ENCODE measurements around the gene INSR. TPM values are rescaled to one million over a fixed set of nuclear protein-coding genes. Genes with fewer than 3 reads are reported as not detected.
A peak's percentile ranks its signal among the peaks of the same experiment; 100 is the strongest.

INSR gene
- total and polyA plus RNA-seq, 10 of the 15 experiments (the other 5 are each of a cell fraction or from before 2014, with no cell fraction given) = 4.2 to 34.9 (median 13.6) TPM

DNA sequence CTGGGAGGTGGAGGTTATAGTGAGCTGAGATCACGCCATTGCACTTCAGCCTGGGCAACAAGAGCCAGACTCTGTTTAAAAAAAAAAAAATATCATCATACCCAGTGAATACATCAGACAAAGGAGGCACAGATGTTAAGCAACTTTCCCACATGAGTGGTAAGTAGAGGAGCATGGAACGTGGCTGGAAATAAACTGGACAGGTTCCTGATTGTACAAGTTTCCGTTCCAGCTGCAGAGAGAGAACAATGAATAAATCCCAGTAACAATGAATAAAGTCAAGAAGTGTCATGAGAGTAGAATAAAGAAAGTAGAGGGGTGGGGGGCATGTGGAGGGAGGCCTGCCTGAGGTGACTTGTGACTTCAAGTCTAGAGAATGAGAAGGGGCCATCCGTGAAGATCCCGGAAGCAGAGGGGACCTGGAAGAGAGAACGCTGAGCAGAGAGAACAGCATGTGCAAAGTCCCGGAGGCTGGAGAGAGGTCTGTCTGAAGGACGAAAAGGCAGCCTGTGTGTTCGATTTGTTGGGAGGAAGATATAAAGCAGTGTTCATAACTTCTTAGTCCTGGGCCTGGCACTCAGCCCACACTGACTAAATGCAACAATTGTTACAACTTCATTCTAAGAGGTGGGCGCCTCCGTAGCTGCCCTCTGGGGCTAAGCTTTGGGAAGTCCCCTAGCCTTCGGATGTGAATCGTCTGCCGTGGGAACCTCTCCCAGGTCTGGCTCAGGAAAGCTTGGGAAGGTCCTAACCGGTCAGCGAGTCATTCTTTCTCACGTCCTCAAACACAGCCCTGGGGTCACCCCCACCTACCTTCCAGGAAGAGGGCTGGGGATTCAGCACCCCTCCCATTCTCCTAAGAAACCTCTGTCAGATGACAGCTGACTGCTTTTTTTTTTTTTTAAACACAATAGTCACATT lies 39.2 kb upstream of the INSR start (continued):
- TF ChIP-seq SPI1 (IDR thresholded peaks at IDR 0.05; ENCODE audit: borderline replicate concordance, insufficient read depth, low read depth, low read length) = no peak
- no peak for TF ChIP-seq MYB (IDR thresholded peaks at IDR 0.05; ENCODE audit: borderline replicate concordance, low read depth, low read length)
- peak; percentile 45; the same call in 1 of the 2 replicates for TF ChIP-seq CREM (IDR thresholded peaks at IDR 0.05; ENCODE audit: low read depth)
- TF ChIP-seq SUPT20H (IDR thresholded peaks at IDR 0.05; ENCODE audit: borderline replicate concordance, control insufficient read depth, low read depth, low read length) = no peak

DNA sequence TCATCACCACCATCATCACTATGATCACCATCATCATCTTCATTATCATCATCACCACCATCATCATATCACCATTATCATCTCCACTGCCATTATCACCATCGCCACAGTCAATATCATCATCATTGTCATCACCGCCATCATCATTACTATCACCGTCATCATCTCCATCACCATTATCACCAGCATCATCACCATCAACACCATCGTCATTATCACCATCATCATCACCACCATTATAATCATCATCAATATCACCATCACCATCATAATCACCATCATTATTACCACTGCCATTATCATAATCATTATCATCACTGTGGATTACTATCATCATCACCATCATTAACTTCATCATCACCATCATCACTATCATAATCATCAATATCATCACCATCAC lies 37.2 kb upstream of the INSR start:
- H3K27me3 ChIP-seq (replicated peaks in 1 of 2; ENCODE audit: control insufficient read depth in 2 of 2, insufficient read depth in 2 of 2, low read length in 1 of 2) = no peaks in the 10 kb centered on the region
- TF ChIP-seq RELA (IDR thresholded peaks at IDR 0.05; ENCODE audit: borderline replicate concordance, partially characterized antibody) = no peak
- no peak for TF ChIP-seq ZNF207 (IDR thresholded peaks at IDR 0.05; ENCODE audit: borderline replicate concordance)
- TF ChIP-seq YBX1 (IDR thresholded peaks at IDR 0.05) = 0 out of 2 replicates have a peak, but pooled peaks have one; percentile 13
- no peak for TF ChIP-seq POLR2AphosphoS2 (IDR thresholded peaks at IDR 0.05; ENCODE audit: low read depth, low read length)
- TF ChIP-seq, protein P1, sequence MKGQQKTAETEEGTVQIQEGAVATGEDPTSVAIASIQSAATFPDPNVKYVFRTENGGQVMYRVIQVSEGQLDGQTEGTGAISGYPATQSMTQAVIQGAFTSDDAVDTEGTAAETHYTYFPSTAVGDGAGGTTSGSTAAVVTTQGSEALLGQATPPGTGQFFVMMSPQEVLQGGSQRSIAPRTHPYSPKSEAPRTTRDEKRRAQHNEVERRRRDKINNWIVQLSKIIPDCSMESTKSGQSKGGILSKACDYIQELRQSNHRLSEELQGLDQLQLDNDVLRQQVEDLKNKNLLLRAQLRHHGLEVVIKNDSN (IDR thresholded peaks at IDR 0.05; ENCODE audit: borderline replicate concordance, extremely low read length, insufficient read depth, low read depth, low read length) = no peak
- TF ChIP-seq SMAD5 (IDR thresholded peaks at IDR 0.05; ENCODE audit: low read depth) = no peak
- 0 out of 2 replicates have a peak, but pooled peaks have one; percentile 18 for TF ChIP-seq BMI1 (IDR thresholded peaks at IDR 0.05; ENCODE audit: borderline replicate concordance)
- TF ChIP-seq SMC3 (IDR thresholded peaks at IDR 0.05; ENCODE audit: borderline replicate concordance, low read length) = no peak
- TF ChIP-seq RUNX3 (IDR thresholded peaks at IDR 0.05; ENCODE audit: low read length) = no peak
- peak; percentile 88 for TF ChIP-seq HDGF (IDR thresholded peaks at IDR 0.05)
- no peak for TF ChIP-seq SIN3A (IDR thresholded peaks at IDR 0.05; ENCODE audit: low read depth, low read length)
- TF ChIP-seq NFYA (IDR thresholded peaks at IDR 0.05; ENCODE audit: borderline replicate concordance, low read depth, low read length) = no peak
- TF ChIP-seq, protein P2, sequence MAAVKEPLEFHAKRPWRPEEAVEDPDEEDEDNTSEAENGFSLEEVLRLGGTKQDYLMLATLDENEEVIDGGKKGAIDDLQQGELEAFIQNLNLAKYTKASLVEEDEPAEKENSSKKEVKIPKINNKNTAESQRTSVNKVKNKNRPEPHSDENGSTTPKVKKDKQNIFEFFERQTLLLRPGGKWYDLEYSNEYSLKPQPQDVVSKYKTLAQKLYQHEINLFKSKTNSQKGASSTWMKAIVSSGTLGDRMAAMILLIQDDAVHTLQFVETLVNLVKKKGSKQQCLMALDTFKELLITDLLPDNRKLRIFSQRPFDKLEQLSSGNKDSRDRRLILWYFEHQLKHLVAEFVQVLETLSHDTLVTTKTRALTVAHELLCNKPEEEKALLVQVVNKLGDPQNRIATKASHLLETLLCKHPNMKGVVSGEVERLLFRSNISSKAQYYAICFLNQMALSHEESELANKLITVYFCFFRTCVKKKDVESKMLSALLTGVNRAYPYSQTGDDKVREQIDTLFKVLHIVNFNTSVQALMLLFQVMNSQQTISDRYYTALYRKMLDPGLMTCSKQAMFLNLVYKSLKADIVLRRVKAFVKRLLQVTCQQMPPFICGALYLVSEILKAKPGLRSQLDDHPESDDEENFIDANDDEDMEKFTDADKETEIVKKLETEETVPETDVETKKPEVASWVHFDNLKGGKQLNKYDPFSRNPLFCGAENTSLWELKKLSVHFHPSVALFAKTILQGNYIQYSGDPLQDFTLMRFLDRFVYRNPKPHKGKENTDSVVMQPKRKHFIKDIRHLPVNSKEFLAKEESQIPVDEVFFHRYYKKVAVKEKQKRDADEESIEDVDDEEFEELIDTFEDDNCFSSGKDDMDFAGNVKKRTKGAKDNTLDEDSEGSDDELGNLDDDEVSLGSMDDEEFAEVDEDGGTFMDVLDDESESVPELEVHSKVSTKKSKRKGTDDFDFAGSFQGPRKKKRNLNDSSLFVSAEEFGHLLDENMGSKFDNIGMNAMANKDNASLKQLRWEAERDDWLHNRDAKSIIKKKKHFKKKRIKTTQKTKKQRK (IDR thresholded peaks at IDR 0.05; ENCODE audit: low read depth, low read length) = no peak
- H3K4me2 ChIP-seq (ENCODE audit: control insufficient read depth, insufficient read depth) = no peak overlapping the region
- ChIA-PET POLR2A (no interaction called here), SMC1A (ENCODE audit: uncharacterized antibody, unreplicated experiment) (interaction anchor here (3.6 kb wide), 1 partner anchor 9 kb away, joined by 120 read pairs; no protein-coding TSS in a partner anchor), CTCF (interaction anchor here (0.6 to 6.0 kb wide), 4 partner anchors 9 to 368 kb away, joined by 3 to 154 read pairs (median 7); no protein-coding TSS in a partner anchor), RAD21 (ENCODE audit: unreplicated experiment) (interaction anchor here (6.7 kb wide), 1 partner anchor 8 kb away, joined by 104 read pairs; no protein-coding TSS in a partner anchor)
- ATAC-seq (no peak), DNase-seq (ENCODE audit: low read depth, low spot score) (no peak), FAIRE-seq (no peak)
- 72% methylated on average over 4 of the region's 4 CpGs for WGBS (ENCODE audit: insufficient coverage, insufficient replicate concordance, low lambda C conversion rate, missing lambda C conversion rate)
- H3K27ac ChIP-seq (ENCODE audit: control insufficient read depth, insufficient read depth) = no peak overlapping the region
- no peaks in the 10 kb centered on the region for H3K79me2 ChIP-seq (ENCODE audit: control insufficient read depth, insufficient read depth, low read length)
- no TSS peak for BruUV-seq (replicated peaks)
- no peaks in the 10 kb centered on the region for H4K20me1 ChIP-seq (ENCODE audit: control insufficient read depth, insufficient read depth)
- no peak overlapping the region for H3K4me3 ChIP-seq
- no peak overlapping the region for H2AFZ ChIP-seq (ENCODE audit: control insufficient read depth, low read depth, low read length)
- in situ Hi-C loops (cut with MboI) = no loop called here
- intact Hi-C loops (cut with micrococcal nuclease; ENCODE audit: unreplicated experiment) = no loop called here
- no peaks in the 10 kb centered on the region for H3K36me3 ChIP-seq (ENCODE audit: control insufficient read depth in 2 of 2, insufficient read depth in 2 of 2, low read length in 1 of 2)
- H3K9me3 ChIP-seq (replicated peaks; ENCODE audit: control insufficient read depth, insufficient read depth, low read length) = peaks cover 4% of the 10 kb centered on the region; the same call in 1 of the 3 replicates
- H3K9ac ChIP-seq (ENCODE audit: control insufficient read depth, insufficient read depth, low read length) = no peak overlapping the region
- H3K4me1 ChIP-seq (ENCODE audit: control insufficient read depth, insufficient read depth, low read length) = peaks cover 21% of the 10 kb centered on the region

Measured in GM12878 (cell line).